ENCODE measurements around the gene HOXA3. TPM values are rescaled to one million over a fixed set of nuclear protein-coding genes. Genes with fewer than 3 reads are reported as not detected.
A peak's percentile ranks its signal among the peaks of the same experiment; 100 is the strongest.

HOXA3 gene
- total RNA-seq, 1 donor from 2014 or later, result 12.1 TPM

DNA sequence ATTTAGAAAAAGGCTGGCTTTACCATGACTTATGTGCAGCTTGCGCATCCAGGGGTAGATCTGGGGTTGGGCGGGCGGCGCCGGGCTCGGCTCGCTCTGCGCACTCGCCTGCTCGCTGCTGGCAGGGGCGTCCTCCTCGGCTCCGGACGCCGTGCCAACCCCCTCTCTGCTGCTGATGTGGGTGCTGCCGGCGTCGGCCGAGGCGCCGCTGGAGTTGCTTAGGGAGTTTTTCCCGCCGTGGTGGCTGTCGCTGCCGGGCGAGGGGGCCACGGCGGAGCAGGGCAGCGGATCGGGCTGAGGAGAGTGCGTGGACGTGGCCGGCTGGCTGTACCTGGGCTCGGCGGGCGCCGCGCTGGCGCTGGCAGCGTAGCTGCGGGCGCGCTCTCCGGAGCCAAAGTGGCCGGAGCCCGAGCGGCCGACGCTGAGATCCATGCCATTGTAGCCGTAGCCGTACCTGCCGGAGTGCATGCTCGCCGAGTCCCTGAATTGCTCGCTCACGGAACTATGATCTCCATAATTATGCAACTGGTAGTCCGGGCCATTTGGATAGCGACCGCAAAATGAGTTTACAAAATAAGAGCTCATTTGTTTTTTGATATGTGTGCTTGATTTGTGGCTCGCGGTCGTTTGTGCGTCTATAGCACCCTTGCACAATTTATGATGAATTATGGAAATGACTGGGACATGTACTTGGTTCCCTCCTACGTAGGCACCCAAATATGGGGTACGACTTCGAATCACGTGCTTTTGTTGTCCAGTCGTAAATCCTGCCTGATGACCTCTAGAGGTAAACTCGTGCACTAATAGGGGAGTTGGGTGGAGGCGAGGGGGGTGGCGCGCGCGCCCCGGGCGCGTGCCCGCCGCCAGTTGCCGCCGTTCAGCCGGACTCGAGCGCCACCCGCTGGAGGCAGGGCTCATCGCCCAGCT is 9.1 kb downstream of the HOXA3 start, which contains the start of gene HOXA5:
TSS of gene HOXA5 (minus strand) at position 659 of the 927 bp plus-strand sequence. CDS start at position 585, 74 bp downstream.
- Mint-ChIP-seq H3K9me3 (ENCODE audit: low read depth) (peaks cover 2% of the 10 kb centered on the region), H3K27me3 (ENCODE audit: low read depth) (peaks cover 84% of the 10 kb centered on the region), H3K36me3 (ENCODE audit: low read depth) (peaks cover 3% of the 10 kb centered on the region), H3K4me1 (ENCODE audit: low read depth) (peaks cover 12% of the 10 kb centered on the region), H3K4me3 (ENCODE audit: unreplicated experiment) (peak within 1 kb of the TSS; percentile 51), H3K27ac (ENCODE audit: unreplicated experiment) (no peak within 1 kb of the TSS)
- TF ChIP-seq, protein P1, sequence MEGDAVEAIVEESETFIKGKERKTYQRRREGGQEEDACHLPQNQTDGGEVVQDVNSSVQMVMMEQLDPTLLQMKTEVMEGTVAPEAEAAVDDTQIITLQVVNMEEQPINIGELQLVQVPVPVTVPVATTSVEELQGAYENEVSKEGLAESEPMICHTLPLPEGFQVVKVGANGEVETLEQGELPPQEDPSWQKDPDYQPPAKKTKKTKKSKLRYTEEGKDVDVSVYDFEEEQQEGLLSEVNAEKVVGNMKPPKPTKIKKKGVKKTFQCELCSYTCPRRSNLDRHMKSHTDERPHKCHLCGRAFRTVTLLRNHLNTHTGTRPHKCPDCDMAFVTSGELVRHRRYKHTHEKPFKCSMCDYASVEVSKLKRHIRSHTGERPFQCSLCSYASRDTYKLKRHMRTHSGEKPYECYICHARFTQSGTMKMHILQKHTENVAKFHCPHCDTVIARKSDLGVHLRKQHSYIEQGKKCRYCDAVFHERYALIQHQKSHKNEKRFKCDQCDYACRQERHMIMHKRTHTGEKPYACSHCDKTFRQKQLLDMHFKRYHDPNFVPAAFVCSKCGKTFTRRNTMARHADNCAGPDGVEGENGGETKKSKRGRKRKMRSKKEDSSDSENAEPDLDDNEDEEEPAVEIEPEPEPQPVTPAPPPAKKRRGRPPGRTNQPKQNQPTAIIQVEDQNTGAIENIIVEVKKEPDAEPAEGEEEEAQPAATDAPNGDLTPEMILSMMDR (IDR thresholded peaks at IDR 0.05), result peak; percentile 68
- no peak for DNase-seq (ENCODE audit: low spot score)

- H3K4me3 Mint-ChIP-seq (ENCODE audit: unreplicated experiment), result peak overlapping the region; percentile 51
- H3K36me3 Mint-ChIP-seq (ENCODE audit: low read depth), result peaks cover 3% of the 10 kb centered on the region
- H3K27ac Mint-ChIP-seq (ENCODE audit: unreplicated experiment), result no peak overlapping the region
- H3K4me1 Mint-ChIP-seq (ENCODE audit: low read depth), result peaks cover 10% of the 10 kb centered on the region
- no peak for DNase-seq (ENCODE audit: low spot score)
- H3K9me3 Mint-ChIP-seq (ENCODE audit: low read depth), result peaks cover 2% of the 10 kb centered on the region
- H3K27me3 Mint-ChIP-seq (ENCODE audit: low read depth), result peaks cover 86% of the 10 kb centered on the region
- TF ChIP-seq, protein P1 (IDR thresholded peaks at IDR 0.05), result no peak
These were observed 9.8 kb downstream of the HOXA3 start for GRCh38 chr7:27142580-27143022.

DNA sequence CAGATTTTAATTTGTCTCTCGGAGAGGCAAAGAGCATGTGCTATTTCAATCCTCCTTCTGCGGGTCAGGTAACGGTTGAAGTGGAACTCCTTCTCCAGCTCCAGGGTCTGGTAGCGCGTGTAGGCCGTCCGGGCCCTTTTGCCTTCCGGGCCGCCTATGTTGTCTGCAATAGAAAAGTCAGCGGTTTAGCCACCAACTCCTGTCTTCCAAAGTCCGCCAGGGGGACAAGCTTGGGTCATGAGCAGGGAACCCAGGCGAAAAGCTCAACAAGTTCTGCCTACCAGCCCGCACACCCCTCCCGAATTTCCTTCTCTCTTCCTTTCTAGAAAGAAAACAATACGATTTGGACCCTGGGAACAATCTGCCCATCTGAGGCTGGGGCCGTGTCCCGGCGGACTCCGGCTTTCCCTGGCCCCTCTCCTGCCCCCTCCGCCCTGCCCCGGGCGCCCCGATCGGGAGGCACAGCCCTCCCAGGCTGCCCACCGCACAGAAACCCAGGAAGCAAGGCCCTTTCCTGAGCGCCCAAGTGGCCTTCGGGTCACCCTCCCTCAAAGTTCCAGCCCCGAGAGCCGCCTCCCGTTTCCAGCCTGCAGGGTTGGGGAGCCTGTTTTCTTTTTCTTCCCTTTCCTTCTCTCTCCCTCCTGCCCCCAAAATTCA is 10.3 kb downstream of the HOXA3 start:
- TF ChIP-seq, protein P1 (IDR thresholded peaks at IDR 0.05), result no peak
- peaks cover 3% of the 10 kb centered on the region for H3K36me3 Mint-ChIP-seq (ENCODE audit: low read depth)
- H3K27ac Mint-ChIP-seq (ENCODE audit: unreplicated experiment), result no peak overlapping the region
- DNase-seq (ENCODE audit: low spot score), result no peak
- H3K9me3 Mint-ChIP-seq (ENCODE audit: low read depth), result peaks cover 2% of the 10 kb centered on the region
- H3K4me1 Mint-ChIP-seq (ENCODE audit: low read depth), result peaks cover 10% of the 10 kb centered on the region
- peaks cover 86% of the 10 kb centered on the region for H3K27me3 Mint-ChIP-seq (ENCODE audit: low read depth)
- no peak overlapping the region for H3K4me3 Mint-ChIP-seq (ENCODE audit: unreplicated experiment)

DNA sequence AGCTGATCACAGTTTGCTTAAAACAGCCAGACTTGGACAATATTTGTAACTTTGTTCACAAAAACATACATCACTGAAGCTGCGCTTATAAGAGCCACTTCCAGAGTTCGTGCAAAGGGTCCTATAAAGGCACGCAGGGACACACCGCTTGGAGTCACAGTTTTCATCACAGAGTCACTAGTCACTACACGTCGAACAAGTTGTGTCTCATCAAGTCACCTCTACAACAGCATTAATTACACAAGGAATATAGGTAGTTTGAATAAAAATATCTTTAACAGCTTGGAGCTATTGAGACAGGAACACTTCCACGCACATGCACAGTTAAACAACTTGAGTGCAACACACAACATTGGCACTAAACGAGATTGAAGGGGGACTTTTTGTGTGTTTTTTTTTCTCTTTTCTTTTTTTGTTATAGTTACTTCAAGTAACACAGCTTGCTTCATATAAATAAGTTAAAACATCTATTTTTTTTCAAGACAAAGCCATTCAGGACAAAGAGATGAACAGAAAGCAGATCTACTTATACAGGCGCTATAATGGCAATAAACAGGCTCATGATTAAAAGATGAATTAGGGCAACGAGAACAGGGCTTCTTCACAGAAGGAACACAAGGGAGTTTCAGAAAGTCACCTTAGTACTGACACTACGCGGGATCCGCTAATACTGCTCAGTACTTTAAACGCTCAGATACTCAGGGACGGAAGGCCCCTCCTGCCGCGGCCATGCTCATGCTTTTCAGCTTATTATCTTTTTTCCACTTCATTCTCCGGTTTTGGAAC is 11.1 kb downstream of the HOXA3 start:
- peaks cover 3% of the 10 kb centered on the region for H3K36me3 Mint-ChIP-seq (ENCODE audit: low read depth)
- no peak for DNase-seq (ENCODE audit: low spot score)
- H3K27me3 Mint-ChIP-seq (ENCODE audit: low read depth), result peaks cover 86% of the 10 kb centered on the region
- H3K9me3 Mint-ChIP-seq (ENCODE audit: low read depth), result no peaks in the 10 kb centered on the region
- no peak overlapping the region for H3K27ac Mint-ChIP-seq (ENCODE audit: unreplicated experiment)
- H3K4me1 Mint-ChIP-seq (ENCODE audit: low read depth), result peaks cover 10% of the 10 kb centered on the region
- no peak overlapping the region for H3K4me3 Mint-ChIP-seq (ENCODE audit: unreplicated experiment)
- TF ChIP-seq, protein P1 (IDR thresholded peaks at IDR 0.05), result no peak
